CD1c-positive myeloid dendritic cell (primary cell): Measurements from ENCODE around the gene GRSF1.
A peak's percentile ranks its signal among the peaks of the same experiment; 100 is the strongest.
"Not testable (repeated sequence)": the region's sequence is repeated elsewhere in the genome, so short reads cannot be mapped to it uniquely, and the experiment has no call there.

Experiments
- DNase-seq: peaks from one replicate; pipeline ENCODE4 v3.0.0-alpha.2; 2016; ENCODE audit errors: extremely low spot score

The GRSF1 gene

DNA sequence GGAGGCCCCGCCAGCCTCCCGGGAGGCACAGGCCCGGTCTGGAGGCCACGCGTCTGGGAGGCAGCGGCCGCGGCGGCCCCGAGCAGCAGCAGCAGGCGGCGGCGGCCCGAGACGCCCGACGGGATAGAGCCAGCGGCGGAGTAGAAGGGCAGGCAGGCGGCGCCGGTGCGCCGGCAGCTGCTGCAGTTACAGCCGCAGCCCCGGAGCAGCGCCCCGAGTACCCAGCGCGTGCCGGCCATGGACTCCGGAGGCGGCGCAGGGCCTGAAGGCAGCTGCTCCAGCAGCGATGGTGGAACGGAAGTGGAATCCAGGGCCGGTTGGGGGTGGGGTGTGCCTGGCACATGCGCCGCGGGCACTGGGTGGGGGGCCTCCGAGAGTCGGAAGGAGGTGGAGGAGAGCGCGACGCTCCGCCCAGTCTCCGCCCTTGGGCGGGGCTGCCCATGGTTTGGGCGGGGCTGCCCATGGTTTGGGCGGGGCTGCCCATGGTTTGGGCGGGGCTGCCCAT lies at the start of gene GRSF1:
Gene GRSF1 (minus strand): TSS at position 302 of the 505 bp plus-strand sequence. CDS start 63 bp downstream, at position 239.
- DNase-seq, result peak; percentile 96

GRCh38 chr4:70885174-70885573 lies 45.5 kb upstream of the GRSF1 start:
- no peak for DNase-seq

DNA sequence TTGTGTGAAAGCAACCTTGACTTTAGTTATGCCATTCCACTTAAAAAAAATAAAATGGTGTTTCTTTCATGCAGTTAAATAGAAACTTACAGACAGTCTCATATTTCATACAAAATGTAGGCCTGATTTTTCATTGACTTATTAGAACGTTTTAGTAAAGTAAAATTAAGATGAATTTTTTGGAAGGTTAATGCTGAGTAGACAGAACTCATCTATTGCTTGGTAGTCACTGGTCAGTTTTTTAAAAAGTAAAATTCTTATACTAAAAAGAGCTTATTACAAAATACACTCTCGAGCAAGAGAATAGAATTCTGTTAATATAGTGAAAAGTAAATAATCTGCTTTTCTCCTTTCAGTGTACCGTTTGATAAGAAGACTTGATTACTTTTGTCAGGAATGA lies 41.0 kb upstream of the GRSF1 start:
- DNase-seq, result no peak

- DNase-seq, result no peak
Observed at GRCh38 chr4:70877556-70877955, 37.9 kb upstream of the GRSF1 start.

GRCh38 chr4:70874268-70875156 lies 34.8 kb upstream of the GRSF1 start:
- DNase-seq, result peak; percentile 12

- DNase-seq, result no peak
Observed at GRCh38 chr4:70873216-70873615, 33.5 kb upstream of the GRSF1 start.

DNA sequence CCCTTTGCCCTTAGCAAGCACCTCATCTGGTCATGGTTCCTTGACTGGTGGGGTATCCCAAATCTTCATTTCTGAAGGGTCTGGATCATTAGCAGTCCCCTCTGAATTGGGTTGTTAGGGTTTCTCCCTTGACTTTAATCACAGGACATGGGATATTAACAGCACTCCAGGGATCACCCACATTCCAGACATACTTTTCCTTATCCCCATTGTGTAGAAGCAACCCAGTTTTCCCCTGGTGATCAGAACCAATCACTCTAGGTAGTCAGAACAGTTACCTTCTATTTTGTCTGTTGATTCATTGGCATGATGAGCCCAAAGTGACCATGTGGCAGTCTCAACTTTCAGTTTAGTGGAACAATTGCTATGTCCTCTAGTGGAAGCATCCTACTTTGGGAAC lies 29.1 kb upstream of the GRSF1 start:
- no peak for DNase-seq

- DNase-seq, result no peak
Observed at GRCh38 chr4:70863099-70863790, 23.6 kb upstream of the GRSF1 start.

DNA sequence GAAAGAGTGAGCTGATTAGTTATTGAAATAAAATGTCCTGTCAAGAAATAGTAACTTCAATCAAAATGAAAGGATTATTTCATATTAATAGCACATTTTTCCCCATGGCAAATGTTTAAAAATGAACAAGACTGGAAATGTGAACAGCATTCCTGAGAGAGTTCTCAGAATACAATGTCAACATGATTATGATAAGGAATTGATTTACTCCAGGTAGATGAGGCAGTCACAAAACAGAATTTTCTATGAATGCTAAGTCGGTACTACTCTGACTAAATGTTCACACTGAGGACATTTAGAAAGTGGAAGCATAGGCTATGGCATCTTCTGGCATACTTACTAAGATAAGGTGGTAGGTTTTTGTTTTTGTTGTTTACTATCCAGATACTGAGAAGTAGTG lies 19.4 kb upstream of the GRSF1 start:
- no peak for DNase-seq

- no peak for DNase-seq
Observed at GRCh38 chr4:70858454-70858853, 18.8 kb upstream of the GRSF1 start.

DNA sequence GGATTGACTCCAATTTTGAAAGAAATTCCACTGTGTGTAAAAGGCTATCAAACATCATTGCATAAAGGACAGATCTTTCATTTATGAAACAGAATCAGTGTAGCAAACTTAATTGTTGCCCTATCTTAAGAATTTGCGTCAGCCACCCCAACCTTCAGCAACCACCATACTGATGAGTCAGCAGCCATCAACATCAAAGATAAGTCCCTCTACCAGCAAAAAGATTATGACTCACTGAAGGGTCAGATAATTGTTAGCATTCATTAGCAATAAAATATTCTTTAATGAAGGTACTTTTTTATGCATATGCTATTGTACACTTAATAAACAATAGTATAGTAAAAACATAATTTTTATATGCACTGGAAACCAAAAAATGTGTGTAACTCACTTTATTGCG lies 15.8 kb upstream of the GRSF1 start:
- DNase-seq, result no peak

DNA sequence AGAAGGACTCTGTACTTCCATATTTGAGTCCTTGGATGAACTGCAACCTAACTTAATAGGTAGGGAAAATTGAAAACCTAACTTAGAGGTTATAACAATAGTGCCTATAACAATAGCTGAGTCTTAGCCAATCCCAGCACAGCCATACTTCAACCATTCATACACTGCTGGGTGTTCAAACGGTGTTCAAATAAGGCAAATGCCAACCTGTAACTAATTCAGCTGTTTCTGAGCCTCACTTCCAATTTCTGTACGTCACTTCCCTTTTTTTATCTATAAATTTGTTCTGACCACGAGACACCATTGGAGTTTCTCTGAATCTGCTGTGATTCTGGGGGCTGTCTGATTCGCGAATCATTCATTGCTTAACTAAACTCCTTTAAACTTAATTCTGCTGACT lies 9.6 kb upstream of the GRSF1 start:
- DNase-seq, result peak; percentile 49

DNA sequence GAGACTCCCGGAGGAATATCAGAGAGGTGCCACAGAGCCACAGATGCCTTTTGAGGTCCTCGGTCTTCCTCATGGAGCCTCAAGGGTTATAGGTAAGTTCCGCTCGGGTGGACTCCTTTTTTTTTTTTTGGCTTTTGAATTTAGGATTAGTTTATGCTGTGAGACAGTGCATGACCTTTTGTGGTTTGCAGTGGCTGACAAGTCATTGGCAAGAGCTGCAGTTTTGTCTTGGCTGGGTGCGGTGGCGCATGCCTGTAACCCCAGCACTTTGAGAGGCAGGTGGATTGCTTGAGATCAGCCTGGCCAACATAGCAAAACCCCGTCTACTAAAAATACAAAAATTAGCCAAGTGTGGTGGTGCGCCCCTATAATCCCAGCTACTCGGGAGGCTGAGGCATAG lies 4.5 kb upstream of the GRSF1 start:
- no peak for DNase-seq

- DNase-seq, result no peak
Observed at GRCh38 chr4:70842761-70843435, 3.2 kb upstream of the GRSF1 start.

DNA sequence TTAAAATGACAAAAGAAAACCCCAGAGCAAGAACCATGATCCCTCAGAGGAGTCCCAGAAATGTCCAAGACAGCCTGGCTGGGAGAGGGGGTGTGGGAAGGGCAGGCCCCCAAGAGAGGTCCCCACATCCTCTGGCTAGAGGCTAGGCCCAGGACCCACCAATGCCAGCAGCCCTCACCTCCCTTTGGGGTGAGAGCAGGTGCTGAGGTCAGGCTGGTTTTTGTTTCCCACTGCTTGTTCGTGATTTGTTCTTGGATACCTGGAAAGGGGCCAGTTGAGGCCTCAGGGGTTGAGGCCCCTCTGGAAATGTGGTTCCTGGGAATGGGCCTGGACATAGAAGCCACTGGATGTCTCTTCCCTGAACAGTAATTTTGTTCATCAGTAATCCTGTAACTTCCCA lies 2.3 kb upstream of the GRSF1 start:
- DNase-seq, result no peak

- DNase-seq, result no peak
Observed at GRCh38 chr4:70841211-70841610, 1.5 kb upstream of the GRSF1 start.

- not testable (repeated sequence) for DNase-seq
Observed at GRCh38 chr4:70840631-70841030, 941 bp upstream of the GRSF1 start.

GRCh38 chr4:70840137-70840536 lies 447 bp upstream of the GRSF1 start:
- peak; percentile 66 for DNase-seq

GRCh38 chr4:70838666-70839588 lies 763 bp downstream of the GRSF1 start:
- peak; percentile 86 for DNase-seq

DNA sequence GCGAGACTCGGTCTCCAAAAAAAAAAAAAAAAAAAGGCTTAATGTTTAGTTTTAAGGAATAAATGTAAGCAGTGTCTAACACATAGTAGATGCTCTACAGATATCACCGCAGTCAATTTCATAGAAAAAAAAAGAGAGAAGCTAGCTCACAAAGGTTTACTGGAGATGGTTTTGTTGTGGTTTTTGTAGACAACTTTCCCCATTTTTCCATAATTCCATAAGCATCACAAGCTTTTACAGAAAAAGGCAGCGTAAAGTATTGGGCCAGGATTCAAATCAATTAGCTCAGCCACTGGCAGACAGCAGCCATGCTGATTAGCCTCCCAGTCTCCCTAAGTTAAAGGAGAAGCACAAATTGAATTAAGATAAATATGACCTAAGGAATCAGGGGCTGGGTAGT lies 1.5 kb downstream of the GRSF1 start:
- DNase-seq, result no peak

DNA sequence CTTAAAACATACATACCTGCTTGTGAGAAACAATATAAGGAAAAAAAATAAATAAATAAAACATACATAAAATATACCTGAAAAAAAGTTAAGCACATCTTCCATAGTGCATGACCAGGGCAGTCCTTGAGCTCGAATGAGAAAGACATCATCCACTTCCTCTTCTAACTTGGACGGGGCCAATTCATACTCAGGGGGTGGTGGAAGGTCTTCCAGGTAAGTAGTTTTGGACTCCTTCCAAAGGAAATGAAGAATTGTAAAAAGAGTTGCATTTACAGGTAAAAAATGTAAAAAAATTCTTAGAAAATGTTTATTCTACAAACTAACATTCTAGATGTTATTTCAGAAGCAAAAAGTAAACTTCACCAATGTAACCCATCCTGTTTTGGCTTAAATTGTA lies 3.6 kb downstream of the GRSF1 start:
- no peak for DNase-seq
